ENCODE data around the gene LENG9.

The LENG9 gene

GRCh38 chr19:54416695-54417491 lies 46.7 kb downstream of the LENG9 start:
- TF ChIP-seq POLR2A (IDR thresholded peaks at IDR 0.05; ENCODE audit: low read depth, low read length) (no peak), SPI1 (IDR thresholded peaks at IDR 0.05; ENCODE audit: low read depth, low read length) (no peak)
- FAIRE-seq (no peak), DNase-seq (ENCODE audit: insufficient read length, low spot score) (no peak)

- TF ChIP-seq SPI1 (IDR thresholded peaks at IDR 0.05; ENCODE audit: low read depth, low read length) (no peak), POLR2AphosphoS5 (IDR thresholded peaks at IDR 0.05; ENCODE audit: low read depth, low read length) (no peak), POLR2A (IDR thresholded peaks at IDR 0.05; ENCODE audit: low read depth, low read length) (no peak), POU2F2 (IDR thresholded peaks at IDR 0.05; ENCODE audit: low read depth, low read length) (no peak), TAF1 (IDR thresholded peaks at IDR 0.05; ENCODE audit: low read depth, low read length) (no peak), PAX5 (IDR thresholded peaks at IDR 0.05; ENCODE audit: insufficient read depth, low read length, severe bottlenecking) (no peak)
- no peak for DNase-seq (ENCODE audit: insufficient read length, low spot score)
- no peak for FAIRE-seq
Observed at GRCh38 chr19:54415901-54416673, 47.5 kb downstream of the LENG9 start.

GRCh38 chr19:54415208-54415900 lies 48.2 kb downstream of the LENG9 start, which contains the start of gene TTYH1:
TTYH1 (plus strand) TSS chr19:54415464; CDS start chr19:54415553, 89 bp downstream.
- no peak for TF ChIP-seq POLR2A (IDR thresholded peaks at IDR 0.05; ENCODE audit: low read depth, low read length)
- TF ChIP-seq POU2F2 (IDR thresholded peaks at IDR 0.05; ENCODE audit: low read depth, low read length), result no peak
- TF ChIP-seq TAF1 (IDR thresholded peaks at IDR 0.05; ENCODE audit: low read depth, low read length), result no peak
- TF ChIP-seq POLR2AphosphoS5 (IDR thresholded peaks at IDR 0.05; ENCODE audit: low read depth, low read length), result no peak
- TF ChIP-seq SPI1 (IDR thresholded peaks at IDR 0.05; ENCODE audit: low read depth, low read length), result no peak
- no peak for TF ChIP-seq PAX5 (IDR thresholded peaks at IDR 0.05; ENCODE audit: insufficient read depth, low read length, severe bottlenecking)
- FAIRE-seq (no peak), DNase-seq (ENCODE audit: insufficient read length, low spot score) (peak; percentile 75)

GRCh38 chr19:54414156-54414555 lies 49.4 kb downstream of the LENG9 start:
- FAIRE-seq (no peak), DNase-seq (ENCODE audit: insufficient read length, low spot score) (no peak)
- no peak for TF ChIP-seq POLR2AphosphoS5 (IDR thresholded peaks at IDR 0.05; ENCODE audit: low read depth, low read length)

- TF ChIP-seq POLR2A (IDR thresholded peaks at IDR 0.05; ENCODE audit: low read depth, low read length) (no peak), POU2F2 (IDR thresholded peaks at IDR 0.05; ENCODE audit: low read depth, low read length) (no peak), SPI1 (IDR thresholded peaks at IDR 0.05; ENCODE audit: low read depth, low read length) (no peak), TAF1 (IDR thresholded peaks at IDR 0.05; ENCODE audit: low read depth, low read length) (no peak), POLR2AphosphoS5 (IDR thresholded peaks at IDR 0.05; ENCODE audit: low read depth, low read length) (no peak), PAX5 (IDR thresholded peaks at IDR 0.05; ENCODE audit: insufficient read depth, low read length, severe bottlenecking) (no peak)
- FAIRE-seq (no peak), DNase-seq (ENCODE audit: insufficient read length, low spot score) (no peak)
Observed at GRCh38 chr19:54412877-54413276, 50.7 kb downstream of the LENG9 start.
